HepG2 (cell line): ENCODE data around the gene TPCN2. TPM values are rescaled to one million over a fixed set of nuclear protein-coding genes. Genes with fewer than 3 reads are reported as not detected.

Experiments used
- ATAC-seq: fragments of 200-7000 bp; cut with Tn5 transposase; 3 replicates; pipeline ENCODE4 v1.9.1; 2020; ENCODE audit warnings: mild to moderate bottlenecking, moderate library complexity
- BruUV-seq: library from RNA; stranded (reverse); fragments of 400-500 nt; replicated peaks from 2 replicates; lab custom pipeline; 2021; lab: Mats Ljungman, UMichigan
- CTCF ChIA-PET: fragments of 300-600 bp; formaldehyde crosslinking; extraction: SDS; loops from one replicate; lab custom pipeline; 2021; ENCODE audit warnings: low total read pairs, inconsistent platforms, low intra/inter-chr PET ratio; lab: Yijun Ruan, JAX
- POLR2A ChIA-PET: fragments of 350-600 bp; sonication (Branson Sonifier 250); formaldehyde crosslinking; loops from one replicate; lab custom pipeline; 2020; ENCODE audit warnings: antibody characterized with exemption, inconsistent platforms; lab: Yijun Ruan, JAX
- DNase-seq: peaks from one replicate; pipeline ENCODE4 v3.0.0-alpha.2; 2015; ENCODE audit warnings: low spot score
- FAIRE-seq: peaks from 3 replicates; lab custom pipeline; 2011; peaks lifted over from hg19 to GRCh38; lab: Jason Lieb, UNC
- H2AFZ ChIP-seq: one replicate; pipeline ENCODE4 v1.6.1; 2011; ENCODE audit warnings: low read length, inconsistent platforms
- H3K27ac ChIP-seq: fragments of 300-600 bp; 3 replicates; pipeline ENCODE4 v1.8.0; 2011; ENCODE audit warnings: mixed run types, mild to moderate bottlenecking, mixed read lengths, low read length, inconsistent platforms; ENCODE audit not compliant: insufficient read depth; ENCODE audit errors: extremely low read length
- H3K27me3 ChIP-seq, 2 experiments: fragments of 200-600 bp in 1 of 2; 2 replicates in 1 of 2; 3 replicates in 1 of 2; pipeline versions ENCODE4 v1.6.0 to v1.8.0; 2011; ENCODE audit warnings: low read length in 2 of 2, mild to moderate bottlenecking in 2 of 2, moderate library complexity in 2 of 2, inconsistent platforms in 1 of 2; ENCODE audit not compliant: insufficient read depth in 2 of 2, control insufficient read depth in 1 of 2
- H3K36me3 ChIP-seq, 2 experiments: fragments of 200-600 bp in 1 of 2; replicated peaks in 1 of 2; 2 replicates in 1 of 2; 3 replicates in 1 of 2; pipeline versions ENCODE4 v1.5.1 to v1.8.0; 2011; ENCODE audit warnings: low read length in 2 of 2, inconsistent platforms in 1 of 2; ENCODE audit not compliant: insufficient read depth in 2 of 2, control insufficient read depth in 1 of 2
- H3K4me1 ChIP-seq: 2 replicates; pipeline ENCODE4 v1.5.1; 2012; ENCODE audit warnings: low read length, inconsistent platforms; ENCODE audit not compliant: insufficient read depth
- H3K4me2 ChIP-seq: 2 replicates; pipeline ENCODE4 v1.6.0; 2011; ENCODE audit warnings: low read depth, low read length, inconsistent platforms
- H3K4me3 ChIP-seq, 3 experiments: fragments of 200-600 bp in 1 of 3; sonication (generic), shearing (Covaris generic) in 1 of 3; replicated peaks in 1 of 3; 2 replicates each; pipeline ENCODE4 v1.5.1; 2011 to 2016; ENCODE audit warnings: low read length in 3 of 3, inconsistent platforms in 2 of 3, low read depth in 2 of 3, mild to moderate bottlenecking in 2 of 3, control low read depth in 1 of 3, mixed read lengths in 1 of 3; ENCODE audit not compliant: insufficient read depth in 1 of 3
- H3K79me2 ChIP-seq: one replicate; pipeline ENCODE4 v1.6.1; 2011; ENCODE audit warnings: low read length, inconsistent platforms; ENCODE audit not compliant: insufficient read depth
- H3K9ac ChIP-seq: 2 replicates; pipeline ENCODE4 v1.6.0; 2011; ENCODE audit warnings: mild to moderate bottlenecking, low read depth, low read length, inconsistent platforms; ENCODE audit not compliant: insufficient read depth
- H3K9me3 ChIP-seq: 2 replicates; pipeline ENCODE4 v1.5.1; 2012; ENCODE audit warnings: mild to moderate bottlenecking, low read length
- H4K20me1 ChIP-seq: 2 replicates; pipeline ENCODE4 v1.6.0; 2011; ENCODE audit warnings: inconsistent platforms, mild to moderate bottlenecking, low read length, moderate library complexity; ENCODE audit not compliant: insufficient read depth
- FOXP1 ChIP-seq, 2 experiments: fragments of 450-650 bp in 1 of 2; IDR thresholded peaks; 2 replicates each; pipeline ENCODE4 v1.6.1; 2017 to 2018; ENCODE audit warnings: antibody characterized with exemption in 1 of 2
- HNRNPH1 ChIP-seq: fragments of 200-400 bp; formaldehyde crosslinking; optimal IDR thresholded peaks from 2 replicates; pipeline ENCODE3; 2017; ENCODE audit warnings: mild to moderate bottlenecking, low read depth, low read length
- JARID2 ChIP-seq: sonication (generic); formaldehyde crosslinking; IDR thresholded peaks from 2 replicates; pipeline ENCODE4 v1.8.1; 2023; ENCODE audit warnings: missing genetic modification reagents, inconsistent platforms; ENCODE audit not compliant: insufficient replicate concordance
- KLF9 ChIP-seq: IDR thresholded peaks from 2 replicates; pipeline ENCODE4 v1.6.1; 2016; ENCODE audit warnings: low read depth
- NFE2L2 ChIP-seq: fragments of 150-350 bp; IDR thresholded peaks from 2 replicates; pipeline ENCODE4 v1.6.1; 2014; ENCODE audit warnings: low read length
- PHB2 ChIP-seq: fragments of 450-650 bp; IDR thresholded peaks from 2 replicates; pipeline ENCODE4 v1.6.1; 2018; ENCODE audit not compliant: partially characterized antibody
- PITX1 ChIP-seq: sonication (generic); formaldehyde crosslinking; IDR thresholded peaks from 2 replicates; pipeline ENCODE4 v1.5.1; 2020; ENCODE audit warnings: mild to moderate bottlenecking, missing genetic modification reagents
- TBP ChIP-seq: sonication (generic); formaldehyde crosslinking; IDR thresholded peaks from 2 replicates; pipeline ENCODE4 v1.5.0; 2020; ENCODE audit warnings: missing genetic modification reagents
- TBX2 ChIP-seq: sonication (generic); formaldehyde crosslinking; IDR thresholded peaks from 2 replicates; pipeline ENCODE4 v1.5.0; 2020; ENCODE audit warnings: missing genetic modification reagents, mild to moderate bottlenecking, borderline replicate concordance
- ZMAT3 ChIP-seq: sonication (generic); formaldehyde crosslinking; conservative IDR thresholded peaks from 2 replicates; pipeline ENCODE4 v1.7.0; 2021; ENCODE audit warnings: missing genetic modification reagents
- ZNF12 ChIP-seq: sonication (generic); formaldehyde crosslinking; IDR thresholded peaks from 2 replicates; pipeline ENCODE4 v1.5.0; 2020; ENCODE audit warnings: missing genetic modification reagents
- ZNF343 ChIP-seq: sonication (generic); formaldehyde crosslinking; IDR thresholded peaks from 2 replicates; pipeline ENCODE4 v1.4.0; 2020; ENCODE audit warnings: mild to moderate bottlenecking, missing genetic modification reagents
- ZNF501 ChIP-seq: sonication (generic); formaldehyde crosslinking; IDR thresholded peaks from 2 replicates; pipeline ENCODE4 v1.5.1; 2020; ENCODE audit warnings: mild to moderate bottlenecking, moderate library complexity, missing genetic modification reagents
- ZNF816 ChIP-seq: sonication (generic); formaldehyde crosslinking; IDR thresholded peaks from 2 replicates; pipeline ENCODE4 v1.8.0; 2022; ENCODE audit warnings: missing genetic modification reagents, mild to moderate bottlenecking, borderline replicate concordance
- WGBS: methylation state at CpG from one replicate; pipeline ENCODE4 v1.1.6; 2017; ENCODE audit warnings: low lambda C conversion rate; 5-methylcytosine and 5-hydroxymethylcytosine counted together
- in situ Hi-C: cut with HindIII; loops from 2 replicates; pipeline ENCODE4 v1.10.0; 2017; ENCODE audit warnings: low pct_unique_long_range_greater_than_20kb; ENCODE audit not compliant: extremely low pct_ligation_motif_present
- intact Hi-C: fragments of 100-400 bp; cut with micrococcal nuclease; formaldehyde crosslinking; loops from one replicate; pipeline ENCODE4 v1.10.0; 2022; ENCODE audit not compliant: unreplicated experiment
- polyA plus RNA-seq, 8 experiments: library from polyadenylated mRNA; depleted of rRNA in 3 of 8; stranded (reverse) in 7 of 8; unstranded in 1 of 8; fragments of >200 nt; fragmentation: Illumina TruSeq in 4 of 8; extraction: Trizol in 4 of 8; gene quantifications; 2 replicates each; pipeline versions ENCODE4 v1.2.1 to v1.2.3, GENCODE V29; 2011 to 2016; ENCODE audit warnings: low read depth in 4 of 8, missing spikeins in 1 of 8, mixed read lengths in 1 of 8; ENCODE audit not compliant: insufficient read depth in 1 of 8
- total RNA-seq, 5 experiments: library from RNA; depleted of rRNA; stranded (reverse); fragments of >200 nt; fragmentation: Illumina TruSeq; extraction: Trizol; gene quantifications; 2 replicates each; pipeline ENCODE4 v1.2.3, GENCODE V29; 2016; ENCODE audit warnings: low read depth in 1 of 5
- TF ChIP-seq, protein P1 (sequence below): sonication (generic); formaldehyde crosslinking; IDR thresholded peaks from 2 replicates; pipeline ENCODE4 v1.4.0; 2020; ENCODE audit warnings: missing genetic modification reagents
- TF ChIP-seq, protein P2 (sequence below): sonication (generic); formaldehyde crosslinking; IDR thresholded peaks from 2 replicates; pipeline ENCODE4 v1.5.1; 2020; ENCODE audit warnings: mild to moderate bottlenecking, missing genetic modification reagents, borderline replicate concordance
- TF ChIP-seq, protein P3 (sequence below): sonication (generic); formaldehyde crosslinking; IDR thresholded peaks from 2 replicates; pipeline ENCODE4 v1.5.0; 2020; ENCODE audit warnings: missing genetic modification reagents, mild to moderate bottlenecking, borderline replicate concordance

The TPCN2 gene
- total and polyA plus RNA-seq, 2 of the 13 experiments (the other 11 are each of a cell fraction or from before 2014, with no cell fraction given) = 5.6 to 5.9 TPM

DNA sequence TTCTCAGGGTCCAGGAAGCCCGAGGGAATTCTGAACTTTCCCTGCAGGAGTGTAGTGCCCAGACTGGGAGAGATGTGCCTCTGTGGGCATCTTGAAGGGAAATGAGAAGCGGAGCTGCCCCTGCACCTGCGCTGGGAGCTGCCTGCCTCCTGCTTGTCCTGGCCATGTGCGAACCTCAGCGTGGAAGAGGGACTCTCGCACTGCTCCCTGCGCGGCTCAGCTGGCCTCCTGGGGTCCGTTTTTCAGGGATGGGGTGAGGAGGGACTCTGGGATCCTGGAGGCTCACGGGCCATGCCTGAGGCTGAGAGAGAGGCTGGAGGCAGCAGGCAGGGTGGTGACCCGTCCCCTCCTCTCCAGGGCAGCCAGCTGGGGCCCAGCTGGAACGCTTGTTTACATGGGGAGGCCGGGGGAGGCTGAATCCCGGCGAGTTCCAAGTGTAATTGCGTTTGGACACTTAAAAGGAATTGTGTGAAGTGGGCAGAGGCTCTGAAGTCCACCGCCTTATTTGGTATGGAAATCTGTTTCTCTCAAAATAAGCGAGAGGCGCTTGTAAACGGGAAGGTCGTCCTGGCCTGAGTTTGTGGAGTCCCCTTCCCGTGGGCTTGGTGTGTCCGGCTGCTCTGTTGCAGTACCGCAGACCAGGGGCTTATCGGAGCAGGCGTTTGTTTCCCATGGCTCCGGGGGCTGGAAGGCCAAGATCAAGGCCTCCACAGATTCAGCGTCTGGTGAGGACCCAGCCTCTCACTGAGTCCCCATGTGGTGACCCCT lies 34.5 kb upstream of the TPCN2 start:
- H2AFZ ChIP-seq = no peak overlapping the region
- H3K36me3 ChIP-seq = no peaks in the 10 kb centered on the region
- ATAC-seq (peak; percentile 37), DNase-seq (peak; percentile 13), FAIRE-seq (no peak)
- H4K20me1 ChIP-seq = no peaks in the 10 kb centered on the region
- H3K27me3 ChIP-seq = peaks cover 20 to 47% of the 10 kb centered on the region in 2 experiments
- H3K4me2 ChIP-seq = peak overlapping the region; percentile 51
- H3K9ac ChIP-seq = no peak overlapping the region
- BruUV-seq = no TSS peak
- no peaks in the 10 kb centered on the region for H3K9me3 ChIP-seq
- POLR2A ChIA-PET = no interaction called here
- H3K4me3 ChIP-seq = peak overlapping the region in 1 of 3 experiments; percentile 31; a peak in 1 of 6 replicates
- intact Hi-C loops (no loop called here), in situ Hi-C loops (no loop called here)
- H3K27ac ChIP-seq = no peak overlapping the region
- peaks cover 26% of the 10 kb centered on the region for H3K4me1 ChIP-seq
- CTCF ChIA-PET = no interaction called here
- 3% methylated on average over 7 of the region's 28 CpGs for whole genome bisulfite sequencing
- H3K79me2 ChIP-seq = no peaks in the 10 kb centered on the region
- TF ChIP-seq FOXP1 (IDR thresholded peaks at IDR 0.05) = no peak
- peak; percentile 28 for TF ChIP-seq FOXP1 (CRISPR knock-in tag; IDR thresholded peaks at IDR 0.05)
- no peak for TF ChIP-seq TBP (CRISPR knock-in tag)
- TF ChIP-seq PHB2 = no peak
- TF ChIP-seq JARID2 (CRISPR knock-in tag) = no peak
- TF ChIP-seq ZMAT3 (CRISPR knock-in tag) = no peak
- TF ChIP-seq, protein P1, sequence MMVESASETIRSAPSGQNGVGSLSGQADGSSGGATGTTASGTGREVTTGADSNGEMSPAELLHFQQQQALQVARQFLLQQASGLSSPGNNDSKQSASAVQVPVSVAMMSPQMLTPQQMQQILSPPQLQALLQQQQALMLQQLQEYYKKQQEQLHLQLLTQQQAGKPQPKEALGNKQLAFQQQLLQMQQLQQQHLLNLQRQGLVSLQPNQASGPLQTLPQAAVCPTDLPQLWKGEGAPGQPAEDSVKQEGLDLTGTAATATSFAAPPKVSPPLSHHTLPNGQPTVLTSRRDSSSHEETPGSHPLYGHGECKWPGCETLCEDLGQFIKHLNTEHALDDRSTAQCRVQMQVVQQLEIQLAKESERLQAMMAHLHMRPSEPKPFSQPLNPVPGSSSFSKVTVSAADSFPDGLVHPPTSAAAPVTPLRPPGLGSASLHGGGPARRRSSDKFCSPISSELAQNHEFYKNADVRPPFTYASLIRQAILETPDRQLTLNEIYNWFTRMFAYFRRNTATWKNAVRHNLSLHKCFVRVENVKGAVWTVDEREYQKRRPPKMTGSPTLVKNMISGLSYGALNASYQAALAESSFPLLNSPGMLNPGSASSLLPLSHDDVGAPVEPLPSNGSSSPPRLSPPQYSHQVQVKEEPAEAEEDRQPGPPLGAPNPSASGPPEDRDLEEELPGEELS (CRISPR knock-in tag) = peak; percentile 51
- TF ChIP-seq TBX2 = peak; percentile 73; the same call in 1 of the 2 replicates
- TF ChIP-seq PITX1 (CRISPR knock-in tag) = no peak
- TF ChIP-seq ZNF501 (CRISPR knock-in tag) = no peak
- TF ChIP-seq NFE2L2 = no peak
- no peak for TF ChIP-seq HNRNPH1
- TF ChIP-seq ZNF816 (CRISPR knock-in tag) = no peak
- TF ChIP-seq ZNF12 (CRISPR knock-in tag) = no peak
- TF ChIP-seq, protein P2, sequence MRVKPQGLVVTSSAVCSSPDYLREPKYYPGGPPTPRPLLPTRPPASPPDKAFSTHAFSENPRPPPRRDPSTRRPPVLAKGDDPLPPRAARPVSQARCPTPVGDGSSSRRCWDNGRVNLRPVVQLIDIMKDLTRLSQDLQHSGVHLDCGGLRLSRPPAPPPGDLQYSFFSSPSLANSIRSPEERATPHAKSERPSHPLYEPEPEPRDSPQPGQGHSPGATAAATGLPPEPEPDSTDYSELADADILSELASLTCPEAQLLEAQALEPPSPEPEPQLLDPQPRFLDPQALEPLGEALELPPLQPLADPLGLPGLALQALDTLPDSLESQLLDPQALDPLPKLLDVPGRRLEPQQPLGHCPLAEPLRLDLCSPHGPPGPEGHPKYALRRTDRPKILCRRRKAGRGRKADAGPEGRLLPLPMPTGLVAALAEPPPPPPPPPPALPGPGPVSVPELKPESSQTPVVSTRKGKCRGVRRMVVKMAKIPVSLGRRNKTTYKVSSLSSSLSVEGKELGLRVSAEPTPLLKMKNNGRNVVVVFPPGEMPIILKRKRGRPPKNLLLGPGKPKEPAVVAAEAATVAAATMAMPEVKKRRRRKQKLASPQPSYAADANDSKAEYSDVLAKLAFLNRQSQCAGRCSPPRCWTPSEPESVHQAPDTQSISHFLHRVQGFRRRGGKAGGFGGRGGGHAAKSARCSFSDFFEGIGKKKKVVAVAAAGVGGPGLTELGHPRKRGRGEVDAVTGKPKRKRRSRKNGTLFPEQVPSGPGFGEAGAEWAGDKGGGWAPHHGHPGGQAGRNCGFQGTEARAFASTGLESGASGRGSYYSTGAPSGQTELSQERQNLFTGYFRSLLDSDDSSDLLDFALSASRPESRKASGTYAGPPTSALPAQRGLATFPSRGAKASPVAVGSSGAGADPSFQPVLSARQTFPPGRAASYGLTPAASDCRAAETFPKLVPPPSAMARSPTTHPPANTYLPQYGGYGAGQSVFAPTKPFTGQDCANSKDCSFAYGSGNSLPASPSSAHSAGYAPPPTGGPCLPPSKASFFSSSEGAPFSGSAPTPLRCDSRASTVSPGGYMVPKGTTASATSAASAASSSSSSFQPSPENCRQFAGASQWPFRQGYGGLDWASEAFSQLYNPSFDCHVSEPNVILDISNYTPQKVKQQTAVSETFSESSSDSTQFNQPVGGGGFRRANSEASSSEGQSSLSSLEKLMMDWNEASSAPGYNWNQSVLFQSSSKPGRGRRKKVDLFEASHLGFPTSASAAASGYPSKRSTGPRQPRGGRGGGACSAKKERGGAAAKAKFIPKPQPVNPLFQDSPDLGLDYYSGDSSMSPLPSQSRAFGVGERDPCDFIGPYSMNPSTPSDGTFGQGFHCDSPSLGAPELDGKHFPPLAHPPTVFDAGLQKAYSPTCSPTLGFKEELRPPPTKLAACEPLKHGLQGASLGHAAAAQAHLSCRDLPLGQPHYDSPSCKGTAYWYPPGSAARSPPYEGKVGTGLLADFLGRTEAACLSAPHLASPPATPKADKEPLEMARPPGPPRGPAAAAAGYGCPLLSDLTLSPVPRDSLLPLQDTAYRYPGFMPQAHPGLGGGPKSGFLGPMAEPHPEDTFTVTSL (CRISPR knock-in tag) = 0 out of 2 replicates have a peak, but pooled peaks have one; percentile 34
- TF ChIP-seq, protein P3, sequence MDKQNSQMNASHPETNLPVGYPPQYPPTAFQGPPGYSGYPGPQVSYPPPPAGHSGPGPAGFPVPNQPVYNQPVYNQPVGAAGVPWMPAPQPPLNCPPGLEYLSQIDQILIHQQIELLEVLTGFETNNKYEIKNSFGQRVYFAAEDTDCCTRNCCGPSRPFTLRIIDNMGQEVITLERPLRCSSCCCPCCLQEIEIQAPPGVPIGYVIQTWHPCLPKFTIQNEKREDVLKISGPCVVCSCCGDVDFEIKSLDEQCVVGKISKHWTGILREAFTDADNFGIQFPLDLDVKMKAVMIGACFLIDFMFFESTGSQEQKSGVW = no peak
- TF ChIP-seq KLF9 = no peak
- TF ChIP-seq ZNF343 (CRISPR knock-in tag) = no peak
